ENCODE results near the gene OLFM4. TPM values are rescaled to one million over a fixed set of nuclear protein-coding genes. Genes with fewer than 3 reads are reported as not detected.

The OLFM4 gene
- total and polyA plus RNA-seq, 2 donors (not counting 3 experiments of a cell fraction or from before 2014, with no cell fraction given), result not detected

- CTCF ChIA-PET, result no interaction called here
- POLR2A ChIA-PET, result no interaction called here
- no peak overlapping the region for H2AFZ ChIP-seq (ENCODE audit: low read depth, low read length)
- intact Hi-C loops (cut with micrococcal nuclease), result no loop called here
- H3K4me1 ChIP-seq (ENCODE audit: control insufficient read depth, extremely low read depth, insufficient read depth, low read length), result no peaks in the 10 kb centered on the region
- dilution Hi-C loops (cut with MboI; ENCODE audit: extremely low pct_ligation_motif_present, low sequenced_read_pairs), result no loop called here
- no peaks in the 10 kb centered on the region for H3K79me2 ChIP-seq (ENCODE audit: control insufficient read depth, insufficient read depth, low read length)
- no peaks in the 10 kb centered on the region for H3K36me3 ChIP-seq (ENCODE audit: control insufficient read depth in 2 of 2, extremely low read depth in 1 of 2, insufficient read depth in 2 of 2, low read length in 2 of 2)
- no peak overlapping the region for H3K9ac ChIP-seq (replicated peaks; ENCODE audit: extremely low read depth, insufficient read depth, low read length)
- no peak overlapping the region for H3K4me3 ChIP-seq (replicated peaks in 1 of 3; ENCODE audit: insufficient read depth in 1 of 3, low read depth in 1 of 3, low read length in 3 of 3)
- H3K9me3 ChIP-seq (replicated peaks; ENCODE audit: control insufficient read depth, insufficient read depth, low read length), result peaks cover 2% of the 10 kb centered on the region
- no peaks in the 10 kb centered on the region for H4K20me1 ChIP-seq (replicated peaks; ENCODE audit: control insufficient read depth, extremely low read depth, insufficient read depth, low read length)
- FAIRE-seq (no peak), DNase-seq (ENCODE audit: low read depth, low spot score) (peak; percentile 75)
- no peaks in the 10 kb centered on the region for H3K27me3 ChIP-seq (ENCODE audit: control insufficient read depth in 2 of 2, insufficient read depth in 2 of 2, low read length in 2 of 2)
- peaks cover 3% of the 10 kb centered on the region for H3K9me1 ChIP-seq (replicated peaks; ENCODE audit: control insufficient read depth, extremely low read depth, insufficient read depth, low read length)
- H3K27ac ChIP-seq (ENCODE audit: insufficient read depth, low read depth, low read length), result no peak overlapping the region
- no TSS peak for BruUV-seq (replicated peaks)
- TF ChIP-seq, protein P1, sequence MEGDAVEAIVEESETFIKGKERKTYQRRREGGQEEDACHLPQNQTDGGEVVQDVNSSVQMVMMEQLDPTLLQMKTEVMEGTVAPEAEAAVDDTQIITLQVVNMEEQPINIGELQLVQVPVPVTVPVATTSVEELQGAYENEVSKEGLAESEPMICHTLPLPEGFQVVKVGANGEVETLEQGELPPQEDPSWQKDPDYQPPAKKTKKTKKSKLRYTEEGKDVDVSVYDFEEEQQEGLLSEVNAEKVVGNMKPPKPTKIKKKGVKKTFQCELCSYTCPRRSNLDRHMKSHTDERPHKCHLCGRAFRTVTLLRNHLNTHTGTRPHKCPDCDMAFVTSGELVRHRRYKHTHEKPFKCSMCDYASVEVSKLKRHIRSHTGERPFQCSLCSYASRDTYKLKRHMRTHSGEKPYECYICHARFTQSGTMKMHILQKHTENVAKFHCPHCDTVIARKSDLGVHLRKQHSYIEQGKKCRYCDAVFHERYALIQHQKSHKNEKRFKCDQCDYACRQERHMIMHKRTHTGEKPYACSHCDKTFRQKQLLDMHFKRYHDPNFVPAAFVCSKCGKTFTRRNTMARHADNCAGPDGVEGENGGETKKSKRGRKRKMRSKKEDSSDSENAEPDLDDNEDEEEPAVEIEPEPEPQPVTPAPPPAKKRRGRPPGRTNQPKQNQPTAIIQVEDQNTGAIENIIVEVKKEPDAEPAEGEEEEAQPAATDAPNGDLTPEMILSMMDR (IDR thresholded peaks at IDR 0.05; ENCODE audit: extremely low read depth in 1 of 2, insufficient read depth in 1 of 2, low read depth in 1 of 2, low read length in 2 of 2), result no peak
- TF ChIP-seq FOS (IDR thresholded peaks at IDR 0.05; ENCODE audit: borderline replicate concordance, insufficient read depth, low read length), result no peak
- no peak for TF ChIP-seq POLR2AphosphoS5 (IDR thresholded peaks at IDR 0.05; ENCODE audit: insufficient read depth, low read depth, low read length)
- no peak for TF ChIP-seq POLR2A (IDR thresholded peaks at IDR 0.05; ENCODE audit: low read depth, low read length)
- no peak for TF ChIP-seq MYC (IDR thresholded peaks at IDR 0.05; ENCODE audit: low read depth, low read length)
- TF ChIP-seq, protein P2, sequence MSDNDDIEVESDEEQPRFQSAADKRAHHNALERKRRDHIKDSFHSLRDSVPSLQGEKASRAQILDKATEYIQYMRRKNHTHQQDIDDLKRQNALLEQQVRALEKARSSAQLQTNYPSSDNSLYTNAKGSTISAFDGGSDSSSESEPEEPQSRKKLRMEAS (IDR thresholded peaks at IDR 0.05; ENCODE audit: insufficient read depth, insufficient read length), result no peak
- no peak for TF ChIP-seq EZH2 (IDR thresholded peaks at IDR 0.05; ENCODE audit: borderline replicate concordance, low read depth, low read length, severe bottlenecking)
- no peak overlapping the region for H3K4me2 ChIP-seq (ENCODE audit: insufficient read depth, low read length)
Measured at GRCh38 chr13:53045189-53045588, 16.6 kb downstream of the OLFM4 start.

Measured in endothelial cell of umbilical vein (primary cell).